Measurements from ENCODE around the gene BCL2L12. TPM values are rescaled to one million over a fixed set of nuclear protein-coding genes. Genes with fewer than 3 reads are reported as not detected.
A peak's percentile ranks its signal among the peaks of the same experiment; 100 is the strongest.

The BCL2L12 gene
- total and polyA plus RNA-seq, 2 of the 13 experiments (the other 11 are each of a cell fraction or from before 2014, with no cell fraction given): 26.8 to 40.8 TPM

DNA sequence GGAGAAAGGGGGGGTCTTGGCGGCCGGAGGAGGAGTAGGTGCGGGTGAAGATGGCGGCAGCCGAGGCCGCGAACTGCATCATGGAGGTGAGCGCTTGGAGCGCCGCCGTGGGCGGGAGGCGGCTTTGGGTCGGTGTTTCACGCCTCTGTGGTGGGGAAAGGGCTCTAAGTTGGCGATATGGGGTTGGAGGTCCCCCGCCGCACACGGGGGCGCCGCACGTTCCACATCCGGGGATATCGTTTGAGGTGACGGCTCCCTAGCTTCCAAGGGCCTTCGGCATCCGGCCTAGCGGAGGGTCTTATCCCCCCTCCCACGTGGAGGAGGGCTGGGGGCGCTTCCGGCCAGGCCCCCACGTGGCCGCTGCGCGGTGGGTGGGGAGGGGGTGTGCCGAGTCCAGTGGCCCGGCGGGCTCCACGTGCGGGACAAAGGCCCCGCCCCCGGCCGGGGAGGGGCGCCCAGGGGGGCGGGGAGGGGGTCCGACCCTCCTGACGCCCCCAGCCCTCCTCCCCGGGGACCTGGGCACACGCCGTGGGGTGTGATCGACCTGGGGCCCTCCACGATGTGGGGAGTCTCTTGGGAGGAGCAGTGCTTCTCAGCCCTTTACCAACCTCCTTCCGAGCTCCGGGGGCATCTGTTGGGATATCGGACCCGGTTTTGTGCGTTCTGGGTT lies 11.6 kb downstream of the BCL2L12 start, which contains the start of gene PRMT1 (continued):
- TF ChIP-seq FOXK1 (CRISPR knock-in tag; IDR thresholded peaks at IDR 0.05; ENCODE audit: borderline replicate concordance, low read depth): peak; percentile 29; the same call in 1 of the 2 replicates
- peak; percentile 53; the same call in 1 of the 2 replicates for TF ChIP-seq FOXO1 (CRISPR knock-in tag; IDR thresholded peaks at IDR 0.05)
- TF ChIP-seq RXRA (CRISPR knock-in tag; IDR thresholded peaks at IDR 0.05): 0 out of 2 replicates have a peak, but pooled peaks have one; percentile 30
- no peak for TF ChIP-seq PRMT3 (CRISPR knock-in tag; IDR thresholded peaks at IDR 0.05; ENCODE audit: borderline replicate concordance, low read depth)
- 0 out of 2 replicates have a peak, but pooled peaks have one; percentile 9 for TF ChIP-seq MED1 (CRISPR knock-in tag; IDR thresholded peaks at IDR 0.05)
- TF ChIP-seq MIER3 (CRISPR knock-in tag; IDR thresholded peaks at IDR 0.05; ENCODE audit: borderline replicate concordance): peak; percentile 53; the same call in 1 of the 2 replicates
- TF ChIP-seq, protein P1, sequence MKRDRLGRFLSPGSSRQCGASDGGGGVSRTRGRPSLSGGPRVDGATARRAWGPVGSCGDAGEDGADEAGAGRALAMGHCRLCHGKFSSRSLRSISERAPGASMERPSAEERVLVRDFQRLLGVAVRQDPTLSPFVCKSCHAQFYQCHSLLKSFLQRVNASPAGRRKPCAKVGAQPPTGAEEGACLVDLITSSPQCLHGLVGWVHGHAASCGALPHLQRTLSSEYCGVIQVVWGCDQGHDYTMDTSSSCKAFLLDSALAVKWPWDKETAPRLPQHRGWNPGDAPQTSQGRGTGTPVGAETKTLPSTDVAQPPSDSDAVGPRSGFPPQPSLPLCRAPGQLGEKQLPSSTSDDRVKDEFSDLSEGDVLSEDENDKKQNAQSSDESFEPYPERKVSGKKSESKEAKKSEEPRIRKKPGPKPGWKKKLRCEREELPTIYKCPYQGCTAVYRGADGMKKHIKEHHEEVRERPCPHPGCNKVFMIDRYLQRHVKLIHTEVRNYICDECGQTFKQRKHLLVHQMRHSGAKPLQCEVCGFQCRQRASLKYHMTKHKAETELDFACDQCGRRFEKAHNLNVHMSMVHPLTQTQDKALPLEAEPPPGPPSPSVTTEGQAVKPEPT (CRISPR knock-in tag; IDR thresholded peaks at IDR 0.05; ENCODE audit: low read depth): 0 out of 2 replicates have a peak, but pooled peaks have one; percentile 47
- TF ChIP-seq ZNF484 (CRISPR knock-in tag; IDR thresholded peaks at IDR 0.05; ENCODE audit: borderline replicate concordance, low read depth): no peak
- TF ChIP-seq, protein P2, sequence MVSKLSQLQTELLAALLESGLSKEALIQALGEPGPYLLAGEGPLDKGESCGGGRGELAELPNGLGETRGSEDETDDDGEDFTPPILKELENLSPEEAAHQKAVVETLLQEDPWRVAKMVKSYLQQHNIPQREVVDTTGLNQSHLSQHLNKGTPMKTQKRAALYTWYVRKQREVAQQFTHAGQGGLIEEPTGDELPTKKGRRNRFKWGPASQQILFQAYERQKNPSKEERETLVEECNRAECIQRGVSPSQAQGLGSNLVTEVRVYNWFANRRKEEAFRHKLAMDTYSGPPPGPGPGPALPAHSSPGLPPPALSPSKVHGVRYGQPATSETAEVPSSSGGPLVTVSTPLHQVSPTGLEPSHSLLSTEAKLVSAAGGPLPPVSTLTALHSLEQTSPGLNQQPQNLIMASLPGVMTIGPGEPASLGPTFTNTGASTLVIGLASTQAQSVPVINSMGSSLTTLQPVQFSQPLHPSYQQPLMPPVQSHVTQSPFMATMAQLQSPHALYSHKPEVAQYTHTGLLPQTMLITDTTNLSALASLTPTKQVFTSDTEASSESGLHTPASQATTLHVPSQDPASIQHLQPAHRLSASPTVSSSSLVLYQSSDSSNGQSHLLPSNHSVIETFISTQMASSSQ (IDR thresholded peaks at IDR 0.05; ENCODE audit: low read depth): no peak
- TF ChIP-seq, protein P2 (CRISPR knock-in tag; IDR thresholded peaks at IDR 0.05; ENCODE audit: borderline replicate concordance): peak; percentile 46; the same call in 1 of the 2 replicates
- peak; percentile 68; the same call in 1 of the 2 replicates for TF ChIP-seq ZNF124 (CRISPR knock-in tag; IDR thresholded peaks at IDR 0.05)
- peak; percentile 37; the same call in 1 of the 2 replicates for TF ChIP-seq ZNF788 (CRISPR knock-in tag; IDR thresholded peaks at IDR 0.05; ENCODE audit: borderline replicate concordance)
- TF ChIP-seq TEAD2 (CRISPR knock-in tag; IDR thresholded peaks at IDR 0.05): no peak
- TF ChIP-seq, protein P3, sequence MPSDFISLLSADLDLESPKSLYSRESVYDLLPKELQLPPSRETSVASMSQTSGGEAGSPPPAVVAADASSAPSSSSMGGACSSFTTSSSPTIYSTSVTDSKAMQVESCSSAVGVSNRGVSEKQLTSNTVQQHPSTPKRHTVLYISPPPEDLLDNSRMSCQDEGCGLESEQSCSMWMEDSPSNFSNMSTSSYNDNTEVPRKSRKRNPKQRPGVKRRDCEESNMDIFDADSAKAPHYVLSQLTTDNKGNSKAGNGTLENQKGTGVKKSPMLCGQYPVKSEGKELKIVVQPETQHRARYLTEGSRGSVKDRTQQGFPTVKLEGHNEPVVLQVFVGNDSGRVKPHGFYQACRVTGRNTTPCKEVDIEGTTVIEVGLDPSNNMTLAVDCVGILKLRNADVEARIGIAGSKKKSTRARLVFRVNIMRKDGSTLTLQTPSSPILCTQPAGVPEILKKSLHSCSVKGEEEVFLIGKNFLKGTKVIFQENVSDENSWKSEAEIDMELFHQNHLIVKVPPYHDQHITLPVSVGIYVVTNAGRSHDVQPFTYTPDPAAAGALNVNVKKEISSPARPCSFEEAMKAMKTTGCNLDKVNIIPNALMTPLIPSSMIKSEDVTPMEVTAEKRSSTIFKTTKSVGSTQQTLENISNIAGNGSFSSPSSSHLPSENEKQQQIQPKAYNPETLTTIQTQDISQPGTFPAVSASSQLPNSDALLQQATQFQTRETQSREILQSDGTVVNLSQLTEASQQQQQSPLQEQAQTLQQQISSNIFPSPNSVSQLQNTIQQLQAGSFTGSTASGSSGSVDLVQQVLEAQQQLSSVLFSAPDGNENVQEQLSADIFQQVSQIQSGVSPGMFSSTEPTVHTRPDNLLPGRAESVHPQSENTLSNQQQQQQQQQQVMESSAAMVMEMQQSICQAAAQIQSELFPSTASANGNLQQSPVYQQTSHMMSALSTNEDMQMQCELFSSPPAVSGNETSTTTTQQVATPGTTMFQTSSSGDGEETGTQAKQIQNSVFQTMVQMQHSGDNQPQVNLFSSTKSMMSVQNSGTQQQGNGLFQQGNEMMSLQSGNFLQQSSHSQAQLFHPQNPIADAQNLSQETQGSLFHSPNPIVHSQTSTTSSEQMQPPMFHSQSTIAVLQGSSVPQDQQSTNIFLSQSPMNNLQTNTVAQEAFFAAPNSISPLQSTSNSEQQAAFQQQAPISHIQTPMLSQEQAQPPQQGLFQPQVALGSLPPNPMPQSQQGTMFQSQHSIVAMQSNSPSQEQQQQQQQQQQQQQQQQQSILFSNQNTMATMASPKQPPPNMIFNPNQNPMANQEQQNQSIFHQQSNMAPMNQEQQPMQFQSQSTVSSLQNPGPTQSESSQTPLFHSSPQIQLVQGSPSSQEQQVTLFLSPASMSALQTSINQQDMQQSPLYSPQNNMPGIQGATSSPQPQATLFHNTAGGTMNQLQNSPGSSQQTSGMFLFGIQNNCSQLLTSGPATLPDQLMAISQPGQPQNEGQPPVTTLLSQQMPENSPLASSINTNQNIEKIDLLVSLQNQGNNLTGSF (CRISPR knock-in tag; IDR thresholded peaks at IDR 0.05): 0 out of 2 replicates have a peak, but pooled peaks have one; percentile 27
- no peak for TF ChIP-seq ZNF549 (CRISPR knock-in tag; IDR thresholded peaks at IDR 0.05)
- TF ChIP-seq, protein P4, sequence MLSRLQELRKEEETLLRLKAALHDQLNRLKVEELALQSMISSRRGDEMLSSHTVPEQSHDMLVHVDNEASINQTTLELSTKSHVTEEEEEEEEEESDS (CRISPR knock-in tag; IDR thresholded peaks at IDR 0.05; ENCODE audit: borderline replicate concordance): 0 out of 2 replicates have a peak, but pooled peaks have one; percentile 38
- TF ChIP-seq MXD4 (CRISPR knock-in tag; IDR thresholded peaks at IDR 0.05): peak; percentile 99
- TF ChIP-seq ZSCAN25 (CRISPR knock-in tag; IDR thresholded peaks at IDR 0.05): no peak

All from HepG2 (cell line).